PC-3 (cell line): ENCODE data around the gene PREX1. TPM values are rescaled to one million over a fixed set of nuclear protein-coding genes. Genes with fewer than 3 reads are reported as not detected.

Experiments
- ATAC-seq: fragments of 200-7000 bp; cut with Tn5 transposase; 2 replicates; pipeline ENCODE4 v1.9.1; 2020; ENCODE audit warnings: mild to moderate bottlenecking, moderate library complexity
- Bru-seq: library from RNA; stranded (reverse); fragments of 400-500 nt; gene quantifications from one replicate; lab custom pipeline; 2021; lab: Mats Ljungman, UMichigan
- BruChase-seq, 2 experiments: library from RNA; stranded (reverse); fragments of 400-500 nt; gene quantifications; one replicate each; lab custom pipeline; 2021; lab: Mats Ljungman, UMichigan
- BruUV-seq: library from RNA; stranded (reverse); fragments of 400-500 nt; replicated peaks from 2 replicates; lab custom pipeline; 2021; lab: Mats Ljungman, UMichigan
- CTCF ChIA-PET: fragments of 300-600 bp; sonication (Branson Sonifier 250); formaldehyde crosslinking; loops from one replicate; lab custom pipeline; 2022; ENCODE audit warnings: antibody characterized with exemption; lab: Charles Lee
- POLR2A ChIA-PET: fragments of 300-600 bp; sonication (Branson Sonifier 250); formaldehyde crosslinking; loops from one replicate; lab custom pipeline; 2022; ENCODE audit warnings: antibody characterized with exemption; ENCODE audit not compliant: unreplicated experiment; lab: Charles Lee
- DNase-seq: peaks from one replicate; pipeline ENCODE4 v3.0.0-alpha.2; 2015
- H2AFZ ChIP-seq: fragments of 300-600 bp; sonication (generic); 2 replicates; pipeline ENCODE4 v1.6.0; 2016; ENCODE audit warnings: antibody characterized with exemption, low read length
- H3F3A ChIP-seq: fragments of 300-600 bp; sonication (generic); one replicate; pipeline ENCODE4 v1.6.0; 2017; ENCODE audit warnings: antibody characterized with exemption, low read length, control low read depth, mild to moderate bottlenecking; ENCODE audit not compliant: unreplicated experiment
- H3K27ac ChIP-seq: fragments of 300-600 bp; sonication (generic); 2 replicates; pipeline ENCODE4 v1.5.1; 2016; ENCODE audit warnings: mild to moderate bottlenecking, low read length
- H3K27me3 ChIP-seq: fragments of 300-600 bp; sonication (generic); 2 replicates; pipeline ENCODE4 v1.6.1; 2016; ENCODE audit warnings: low read length, mixed read lengths
- H3K36me3 ChIP-seq: fragments of 300-600 bp; sonication (generic); 2 replicates; pipeline ENCODE4 v1.6.1; 2016; ENCODE audit warnings: low read depth, mixed run types, low read length, mixed read lengths
- H3K4me1 ChIP-seq: fragments of 300-600 bp; sonication (generic); 2 replicates; pipeline ENCODE4 v1.5.1; 2016; ENCODE audit warnings: low read length; ENCODE audit not compliant: insufficient read depth
- H3K4me2 ChIP-seq: fragments of 300-600 bp; sonication (generic); 2 replicates; pipeline ENCODE4 v1.6.0; 2016; ENCODE audit warnings: low read length
- H3K4me3 ChIP-seq: fragments of 300-600 bp; sonication (generic); 2 replicates; pipeline ENCODE4 v1.5.1; 2016; ENCODE audit warnings: mild to moderate bottlenecking, low read length, mixed read lengths
- H3K79me2 ChIP-seq: fragments of 300-600 bp; sonication (generic); 2 replicates; pipeline ENCODE4 v1.6.1; 2017; ENCODE audit warnings: low read length, mixed read lengths
- H3K9ac ChIP-seq: fragments of 300-600 bp; sonication (generic); 2 replicates; pipeline ENCODE4 v1.6.0; 2016; ENCODE audit warnings: mild to moderate bottlenecking, low read length
- H3K9me2 ChIP-seq: fragments of 300-600 bp; sonication (generic); replicated peaks from 2 replicates; pipeline ENCODE4 v1.6.1; 2016; ENCODE audit warnings: mixed run types, low read length, mixed read lengths
- H3K9me3 ChIP-seq: fragments of 300-600 bp; sonication (generic); 2 replicates; pipeline ENCODE4 v1.6.1; 2016; ENCODE audit warnings: low read length, mixed read lengths
- H4K20me1 ChIP-seq: fragments of 300-600 bp; sonication (generic); 2 replicates; pipeline ENCODE4 v1.6.1; 2016; ENCODE audit warnings: low read length, mixed read lengths
- CTCF ChIP-seq: fragments of 300-600 bp; sonication (generic); conservative IDR thresholded peaks from 2 replicates; pipeline ENCODE4 v1.5.1; 2017; ENCODE audit warnings: antibody characterized with exemption, low read depth, mild to moderate bottlenecking, low read length
- EZH2phosphoT487 ChIP-seq: fragments of 300-600 bp; sonication (generic); IDR thresholded peaks from 2 replicates; pipeline ENCODE4 v1.6.1; 2018; ENCODE audit warnings: mild to moderate bottlenecking, antibody characterized with exemption, low read length, borderline replicate concordance
- intact Hi-C: fragments of 100-400 bp; cut with micrococcal nuclease; formaldehyde crosslinking; loops from 2 replicates; pipeline ENCODE4 v1.9.0; 2023
- long read RNA-seq: library from polyadenylated mRNA; unstranded; transcript quantifications from one replicate; pipeline ENCODE4 v2.0.0, GENCODE V29; 2021; ENCODE audit not compliant: unreplicated experiment
- total RNA-seq: library from RNA; depleted of rRNA; stranded (reverse); fragments of >200 nt; gene quantifications from 2 replicates; pipeline ENCODE4 v1.2.3, GENCODE V29; 2014; rRNA removed

Gene PREX1, protein sequence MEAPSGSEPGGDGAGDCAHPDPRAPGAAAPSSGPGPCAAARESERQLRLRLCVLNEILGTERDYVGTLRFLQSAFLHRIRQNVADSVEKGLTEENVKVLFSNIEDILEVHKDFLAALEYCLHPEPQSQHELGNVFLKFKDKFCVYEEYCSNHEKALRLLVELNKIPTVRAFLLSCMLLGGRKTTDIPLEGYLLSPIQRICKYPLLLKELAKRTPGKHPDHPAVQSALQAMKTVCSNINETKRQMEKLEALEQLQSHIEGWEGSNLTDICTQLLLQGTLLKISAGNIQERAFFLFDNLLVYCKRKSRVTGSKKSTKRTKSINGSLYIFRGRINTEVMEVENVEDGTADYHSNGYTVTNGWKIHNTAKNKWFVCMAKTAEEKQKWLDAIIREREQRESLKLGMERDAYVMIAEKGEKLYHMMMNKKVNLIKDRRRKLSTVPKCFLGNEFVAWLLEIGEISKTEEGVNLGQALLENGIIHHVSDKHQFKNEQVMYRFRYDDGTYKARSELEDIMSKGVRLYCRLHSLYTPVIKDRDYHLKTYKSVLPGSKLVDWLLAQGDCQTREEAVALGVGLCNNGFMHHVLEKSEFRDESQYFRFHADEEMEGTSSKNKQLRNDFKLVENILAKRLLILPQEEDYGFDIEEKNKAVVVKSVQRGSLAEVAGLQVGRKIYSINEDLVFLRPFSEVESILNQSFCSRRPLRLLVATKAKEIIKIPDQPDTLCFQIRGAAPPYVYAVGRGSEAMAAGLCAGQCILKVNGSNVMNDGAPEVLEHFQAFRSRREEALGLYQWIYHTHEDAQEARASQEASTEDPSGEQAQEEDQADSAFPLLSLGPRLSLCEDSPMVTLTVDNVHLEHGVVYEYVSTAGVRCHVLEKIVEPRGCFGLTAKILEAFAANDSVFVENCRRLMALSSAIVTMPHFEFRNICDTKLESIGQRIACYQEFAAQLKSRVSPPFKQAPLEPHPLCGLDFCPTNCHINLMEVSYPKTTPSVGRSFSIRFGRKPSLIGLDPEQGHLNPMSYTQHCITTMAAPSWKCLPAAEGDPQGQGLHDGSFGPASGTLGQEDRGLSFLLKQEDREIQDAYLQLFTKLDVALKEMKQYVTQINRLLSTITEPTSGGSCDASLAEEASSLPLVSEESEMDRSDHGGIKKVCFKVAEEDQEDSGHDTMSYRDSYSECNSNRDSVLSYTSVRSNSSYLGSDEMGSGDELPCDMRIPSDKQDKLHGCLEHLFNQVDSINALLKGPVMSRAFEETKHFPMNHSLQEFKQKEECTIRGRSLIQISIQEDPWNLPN (N-terminal part only)
- total RNA-seq (18.9 and 22.1 TPM in 2 replicates), Bru-seq, nascent RNA (percentile 49 among the genes with signal in this experiment), BruChase-seq, experiment 1, labeled RNA remaining after a 6-hour chase (percentile 51 among the genes with signal in this experiment), BruChase-seq, experiment 2, labeled RNA remaining after a 2-hour chase (percentile 50 among the genes with signal in this experiment)
- long read RNA-seq, full-length matches to known transcripts, result 1 of 24 reads
- long read RNA-seq, partial matches to known transcripts, result 19 of 24 reads
- long read RNA-seq, other reads (novel, unspliced or antisense), result 4 of 24 reads

DNA sequence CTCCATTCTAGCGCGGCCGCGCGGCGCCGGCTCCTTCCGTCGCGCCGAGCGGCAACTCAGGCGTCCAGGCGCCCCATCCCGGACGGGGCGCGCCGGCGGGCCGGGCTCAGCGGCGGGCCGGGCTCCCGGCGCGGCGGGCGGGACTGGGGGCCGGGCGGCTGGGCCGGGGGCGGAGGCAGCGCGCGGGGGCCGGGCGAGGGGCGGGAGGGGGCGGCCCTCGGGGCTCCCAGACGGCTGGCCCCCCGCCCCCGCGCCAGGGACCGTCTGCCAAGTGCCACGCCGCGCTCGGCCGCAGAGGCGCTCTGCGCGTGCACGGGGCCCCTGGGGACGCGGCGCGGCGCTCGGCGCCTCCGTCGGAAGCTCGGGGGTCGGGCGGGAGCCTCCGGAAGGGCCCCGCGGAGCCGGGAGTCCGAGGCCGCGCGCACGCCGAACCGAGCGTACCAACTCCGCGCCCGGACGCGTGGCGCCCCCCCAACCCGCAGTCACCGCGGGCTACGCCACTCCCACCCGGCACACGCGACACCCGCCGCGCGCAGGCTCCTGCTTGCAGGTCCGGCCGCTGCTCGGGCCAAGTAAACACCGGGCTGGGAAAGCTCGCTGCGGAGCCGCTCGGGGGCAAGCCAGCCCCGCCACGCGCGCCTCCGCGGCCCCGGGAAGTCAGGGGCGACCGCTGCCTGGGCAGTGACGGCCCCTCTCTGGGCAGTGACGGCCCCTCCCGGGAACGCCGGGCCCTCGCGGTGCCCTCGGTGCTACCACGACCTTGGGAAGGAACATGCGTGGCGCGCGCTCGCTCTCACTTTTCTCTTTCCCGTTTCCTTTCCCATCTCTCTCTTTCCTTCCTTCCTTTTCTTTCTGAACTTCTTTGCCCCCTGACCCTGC, at the start of gene PREX1:
PREX1 (minus strand) TSS at position 145 of the 879 bp plus-strand sequence; CDS start at position 6, 139 bp downstream.
- Histone ChIP-seq H3F3A (no peaks in the 10 kb centered on the region), H3K4me1 (peaks cover 63% of the 10 kb centered on the region), H3K9me2 (no peaks in the 10 kb centered on the region), H3K36me3 (no peaks in the 10 kb centered on the region), H3K4me3 (peak within 1 kb of the TSS; percentile 73), H4K20me1 (no peaks in the 10 kb centered on the region), H3K9me3 (no peaks in the 10 kb centered on the region), H3K9ac (peak within 1 kb of the TSS; percentile 41), H3K27ac (no peak within 1 kb of the TSS), H3K4me2 (peak within 1 kb of the TSS; percentile 87), H3K79me2 (peaks cover 35% of the 10 kb centered on the region), H2AFZ (peak within 1 kb of the TSS; percentile 83), H3K27me3 (no peaks in the 10 kb centered on the region)
- ATAC-seq (peak; percentile 70), DNase-seq (peak; percentile 90)
- ChIA-PET POLR2A (no interaction called here), CTCF (interaction anchor here (1.8 kb wide), 1 partner anchor 170 kb away, joined by 5 read pairs; no protein-coding TSS in a partner anchor)
- intact Hi-C loops, result loop anchor here (10.0 kb wide), 1 partner anchor 113 kb away; no protein-coding TSS in a partner anchor
- no TSS peak for BruUV-seq
- TF ChIP-seq CTCF (no peak), EZH2phosphoT487 (peak; percentile 91)

- no peak overlapping the region for H3K4me3 ChIP-seq
- H3K4me1 ChIP-seq, result peaks cover 17% of the 10 kb centered on the region
- no peak overlapping the region for H2AFZ ChIP-seq
- CTCF ChIA-PET, result no interaction called here
- POLR2A ChIA-PET, result no interaction called here
- no peak for ATAC-seq
- intact Hi-C loops, result no loop called here
- H3K9me2 ChIP-seq, result no peaks in the 10 kb centered on the region
- H3F3A ChIP-seq, result no peaks in the 10 kb centered on the region
- TF ChIP-seq CTCF (no peak), EZH2phosphoT487 (no peak)
- no peak overlapping the region for H3K27ac ChIP-seq
- H3K79me2 ChIP-seq, result no peaks in the 10 kb centered on the region
- H3K9ac ChIP-seq, result no peak overlapping the region
- no peak overlapping the region for H3K4me2 ChIP-seq
- H3K9me3 ChIP-seq, result no peaks in the 10 kb centered on the region
- BruUV-seq, result no TSS peak
- H3K27me3 ChIP-seq, result no peaks in the 10 kb centered on the region
- no peaks in the 10 kb centered on the region for H4K20me1 ChIP-seq
- no peak for DNase-seq
- H3K36me3 ChIP-seq, result no peaks in the 10 kb centered on the region
These were observed 49.5 kb upstream of the PREX1 start for GRCh38 chr20:48877304-48877703.
